Measurements from ENCODE around the gene CNTNAP5.

CNTNAP5 gene

GRCh38 chr2:124035001-124035400, 9.9 kb downstream of the CNTNAP5 start:
- POLR2A ChIA-PET: no interaction called here

GRCh38 chr2:124039032-124039431, 13.9 kb downstream of the CNTNAP5 start:
- POLR2A ChIA-PET: no interaction called here
- TF ChIP-seq CTCF (IDR thresholded peaks at IDR 0.05; ENCODE audit: control extremely low read depth, extremely low read depth, low read depth, missing control alignments): no peak
- CTCF ChIA-PET: interaction anchor here (2.0 kb wide), 1 partner anchor 14 kb away, joined by 9 read pairs; the partner anchor contains the start of gene CNTNAP5
- DNase-seq (ENCODE audit: extremely low spot score): no peak

More at GRCh38 chr2:124035001-124035400, 9.9 kb downstream of the CNTNAP5 start:
- DNase-seq (ENCODE audit: extremely low spot score): no peak
- CTCF ChIA-PET: interaction anchor here (1.4 kb wide), 1 partner anchor 10 kb away, joined by 3 read pairs; the partner anchor contains the start of gene CNTNAP5
- no peak for TF ChIP-seq CTCF (IDR thresholded peaks at IDR 0.05; ENCODE audit: control extremely low read depth, extremely low read depth, low read depth, missing control alignments)

GRCh38 chr2:124039762-124040291, 14.7 kb downstream of the CNTNAP5 start:
- DNase-seq (ENCODE audit: extremely low spot score): no peak
- POLR2A ChIA-PET: no interaction called here
- CTCF ChIA-PET: no interaction called here
- TF ChIP-seq CTCF (IDR thresholded peaks at IDR 0.05; ENCODE audit: control extremely low read depth, extremely low read depth, low read depth, missing control alignments): no peak

- no peak for TF ChIP-seq CTCF (IDR thresholded peaks at IDR 0.05; ENCODE audit: control extremely low read depth, extremely low read depth, low read depth, missing control alignments)
- DNase-seq (ENCODE audit: extremely low spot score): no peak
- POLR2A ChIA-PET: no interaction called here
- CTCF ChIA-PET: interaction anchor here (1.1 kb wide), 1 partner anchor 19 kb away, joined by 3 read pairs; no protein-coding TSS in a partner anchor
Measured at GRCh38 chr2:124045894-124046293, 20.8 kb downstream of the CNTNAP5 start.

GRCh38 chr2:124046332-124046731, 21.2 kb downstream of the CNTNAP5 start:
- no peak for TF ChIP-seq CTCF (IDR thresholded peaks at IDR 0.05; ENCODE audit: control extremely low read depth, extremely low read depth, low read depth, missing control alignments)
- ChIA-PET CTCF (interaction anchor here (1.1 kb wide), 1 partner anchor 19 kb away, joined by 3 read pairs; no protein-coding TSS in a partner anchor), POLR2A (no interaction called here)
- no peak for DNase-seq (ENCODE audit: extremely low spot score)

- CTCF ChIA-PET: no interaction called here
- TF ChIP-seq CTCF (IDR thresholded peaks at IDR 0.05; ENCODE audit: control extremely low read depth, extremely low read depth, low read depth, missing control alignments): no peak
- DNase-seq (ENCODE audit: extremely low spot score): no peak
- POLR2A ChIA-PET: no interaction called here
Measured at GRCh38 chr2:124048102-124048501, 23.0 kb downstream of the CNTNAP5 start.

All from GM10248 (cell line).